HepG2 (cell line): ENCODE data around the gene MLYCD.

Experiments used
- ATF4 ChIP-seq, 2 experiments: fragments of 450-650 bp in 1 of 2; sonication (generic) in 1 of 2; formaldehyde crosslinking; IDR thresholded peaks; 2 replicates each; pipeline versions ENCODE4 v1.5.0 to v1.8.0; 2020 to 2022; ENCODE audit warnings: mild to moderate bottlenecking in 1 of 2, missing genetic modification reagents in 1 of 2
- CEBPB ChIP-seq: IDR thresholded peaks from 2 replicates; pipeline ENCODE4 v1.6.1; 2011; ENCODE audit warnings: low read depth, low read length, improper control_type of control experiment, borderline replicate concordance
- CHD4 ChIP-seq: fragments of 200-600 bp; sonication (generic); IDR thresholded peaks from 2 replicates; pipeline ENCODE4 v1.7.0; 2017; ENCODE audit warnings: mild to moderate bottlenecking, low read length, borderline replicate concordance
- EZH2 ChIP-seq: conservative IDR thresholded peaks from 2 replicates; pipeline ENCODE4 v1.6.1; 2012; ENCODE audit warnings: mild to moderate bottlenecking, low read depth, low read length, moderate library complexity
- FIP1L1 ChIP-seq: fragments of 200-400 bp; formaldehyde crosslinking; IDR thresholded peaks from 2 replicates; pipeline ENCODE4 v1.6.1; 2018; ENCODE audit warnings: low read depth, mild to moderate bottlenecking, low read length, moderate library complexity, borderline replicate concordance; ENCODE audit not compliant: insufficient read depth
- GABPB1 ChIP-seq: IDR thresholded peaks from 2 replicates; pipeline ENCODE4 v1.6.1; 2016; ENCODE audit warnings: mild to moderate bottlenecking, missing genetic modification reagents, moderate library complexity, missing compliant biosample characterization
- GATAD1 ChIP-seq: IDR thresholded peaks from 2 replicates; pipeline ENCODE4 v1.6.1; 2016; ENCODE audit warnings: missing genetic modification reagents, missing compliant biosample characterization
- MIER3 ChIP-seq: IDR thresholded peaks from 2 replicates; pipeline ENCODE4 v1.6.1; 2016; ENCODE audit warnings: missing compliant biosample characterization, borderline replicate concordance
- REST ChIP-seq, 2 experiments: IDR thresholded peaks; 2 replicates each; pipeline ENCODE4 v1.6.1; 2011 to 2012; ENCODE audit warnings: low read length in 2 of 2, borderline replicate concordance in 1 of 2, low read depth in 1 of 2, mild to moderate bottlenecking in 1 of 2, moderate library complexity in 1 of 2
- SP1 ChIP-seq, 2 experiments: fragments of 450-650 bp in 1 of 2; sonication (generic) in 1 of 2; formaldehyde crosslinking in 1 of 2; IDR thresholded peaks; 2 replicates each; pipeline versions ENCODE4 v1.4.0 to v1.6.1; 2016 to 2020; ENCODE audit warnings: missing genetic modification reagents in 1 of 2
- ZNF274 ChIP-seq: sonication (generic); formaldehyde crosslinking; IDR thresholded peaks from 2 replicates; pipeline ENCODE4 v1.5.1; 2020; ENCODE audit warnings: mild to moderate bottlenecking, missing genetic modification reagents
- ZNF615 ChIP-seq: sonication (generic); formaldehyde crosslinking; IDR thresholded peaks from 2 replicates; pipeline ENCODE4 v1.5.0; 2020; ENCODE audit warnings: mild to moderate bottlenecking, missing genetic modification reagents, borderline replicate concordance
- TF ChIP-seq, protein P1 (sequence below): sonication (generic); formaldehyde crosslinking; IDR thresholded peaks from 2 replicates; pipeline ENCODE4 v1.8.1; 2023; ENCODE audit warnings: missing genetic modification reagents, inconsistent platforms, borderline replicate concordance

GRCh38 chr16:83967091-83967490, 68.2 kb downstream of the MLYCD start:
- TF ChIP-seq MIER3 (CRISPR knock-in tag) = no peak
- no peak for TF ChIP-seq FIP1L1
- TF ChIP-seq, protein P1, sequence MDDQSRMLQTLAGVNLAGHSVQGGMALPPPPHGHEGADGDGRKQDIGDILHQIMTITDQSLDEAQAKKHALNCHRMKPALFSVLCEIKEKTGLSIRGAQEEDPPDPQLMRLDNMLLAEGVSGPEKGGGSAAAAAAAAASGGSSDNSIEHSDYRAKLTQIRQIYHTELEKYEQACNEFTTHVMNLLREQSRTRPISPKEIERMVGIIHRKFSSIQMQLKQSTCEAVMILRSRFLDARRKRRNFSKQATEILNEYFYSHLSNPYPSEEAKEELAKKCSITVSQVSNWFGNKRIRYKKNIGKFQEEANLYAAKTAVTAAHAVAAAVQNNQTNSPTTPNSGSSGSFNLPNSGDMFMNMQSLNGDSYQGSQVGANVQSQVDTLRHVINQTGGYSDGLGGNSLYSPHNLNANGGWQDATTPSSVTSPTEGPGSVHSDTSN (CRISPR knock-in tag) = no peak
- no peak for TF ChIP-seq GABPB1 (CRISPR knock-in tag)
- no peak for TF ChIP-seq ATF4 (CRISPR knock-in tag; IDR thresholded peaks at IDR 0.05)
- TF ChIP-seq CEBPB = no peak
- TF ChIP-seq SP1 (IDR thresholded peaks at IDR 0.05) = no peak
- TF ChIP-seq SP1 (CRISPR knock-in tag; IDR thresholded peaks at IDR 0.05) = no peak
- no peak for TF ChIP-seq REST (IDR thresholded peaks at IDR 0.05; ENCODE audit: borderline replicate concordance in 1 of 2, low read depth in 1 of 2, low read length in 2 of 2)
- TF ChIP-seq CHD4 = no peak
- no peak for TF ChIP-seq GATAD1 (CRISPR knock-in tag)
- no peak for TF ChIP-seq ZNF615 (CRISPR knock-in tag)
- no peak for TF ChIP-seq ZNF274 (CRISPR knock-in tag)
- no peak for TF ChIP-seq EZH2
